MV-4-11 (cell line): Measurements from ENCODE around the gene TMEM260.
"Not testable (repeated sequence)": the region's sequence is repeated elsewhere in the genome, so short reads cannot be mapped to it uniquely, and the experiment has no call there.

Source experiments
- DNase-seq: peaks from one replicate; lab custom pipeline; 2025; lab: John Stamatoyannopoulos, UW

The TMEM260 gene

DNA sequence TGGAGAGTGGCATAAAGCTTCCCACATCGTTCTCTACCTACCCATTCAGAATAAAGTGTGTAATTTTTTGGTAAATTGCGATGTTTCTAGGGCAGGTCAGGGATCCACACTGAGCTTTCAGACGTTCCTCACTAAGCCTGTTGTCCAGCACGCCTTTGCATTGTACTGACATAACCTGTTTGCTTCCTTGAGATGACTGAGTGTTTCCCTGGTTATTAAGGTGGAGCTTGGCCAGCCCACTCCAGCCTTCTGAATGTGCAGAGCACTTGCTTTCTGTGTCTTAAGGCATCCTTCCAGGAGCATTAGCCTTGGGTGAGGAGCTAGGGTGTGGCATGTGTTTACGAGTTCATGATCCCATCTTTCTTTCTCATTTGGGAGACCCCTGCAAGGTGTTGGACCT, 96.4 kb downstream of the TMEM260 start:
- DNase-seq: no peak

DNA sequence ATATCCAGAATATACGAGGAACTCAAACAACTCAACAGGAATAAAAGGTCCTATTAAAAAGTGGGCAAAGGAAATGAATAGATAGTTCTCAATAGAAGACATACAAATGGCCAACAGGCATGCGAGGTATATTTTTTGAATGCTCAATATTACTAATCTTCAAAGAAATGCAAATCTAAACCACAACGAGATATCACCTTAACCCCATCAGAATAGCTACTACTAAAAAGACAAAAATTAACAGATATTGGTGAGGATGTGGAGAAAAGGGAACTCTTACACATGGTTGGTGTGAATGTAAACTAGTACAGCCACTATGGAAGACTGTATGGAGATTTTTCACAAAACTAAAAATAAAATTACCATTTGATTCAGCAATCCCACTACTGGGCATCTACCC, 99.2 kb downstream of the TMEM260 start:
- DNase-seq: no peak

DNA sequence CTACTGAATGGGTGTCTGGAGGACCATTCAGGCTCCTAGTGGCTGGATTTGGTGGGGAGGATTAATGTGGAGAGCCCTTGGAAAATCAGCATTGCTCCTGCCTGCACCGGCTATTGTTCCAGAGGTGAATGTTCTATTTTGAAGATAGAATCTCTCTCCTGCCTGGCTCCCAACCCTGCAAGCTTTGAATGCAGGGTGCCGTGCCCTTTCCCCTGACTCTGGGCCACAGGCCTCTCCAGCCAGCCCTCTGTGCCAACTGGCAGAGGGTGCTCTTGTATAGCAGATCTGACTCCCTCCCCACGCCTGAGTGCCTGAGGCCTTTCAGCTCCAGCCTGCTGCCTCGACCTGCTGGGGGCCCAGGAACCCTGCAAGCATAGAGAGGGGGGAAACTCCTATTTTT, 106.8 kb downstream of the TMEM260 start:
- no peak for DNase-seq

DNA sequence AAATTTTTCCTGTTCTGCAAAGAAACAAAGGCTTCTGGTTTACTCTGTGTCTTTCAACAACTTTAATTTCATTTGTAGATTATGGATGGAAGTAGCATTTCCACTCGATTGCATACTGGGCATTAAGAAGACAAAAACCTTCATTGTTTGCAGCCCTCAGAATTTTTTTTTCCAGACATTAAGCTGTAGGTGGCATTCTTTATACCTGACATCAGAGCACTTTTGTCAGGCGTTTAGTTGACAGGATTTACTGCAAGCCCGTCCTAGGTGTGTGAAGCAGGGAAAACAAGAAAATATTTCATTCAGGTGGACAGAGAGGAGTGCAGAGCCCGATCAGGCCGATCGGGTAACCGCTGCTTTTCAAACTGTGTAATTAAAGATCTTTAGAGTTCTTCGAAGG, 107.5 kb downstream of the TMEM260 start:
- DNase-seq: no peak

DNA sequence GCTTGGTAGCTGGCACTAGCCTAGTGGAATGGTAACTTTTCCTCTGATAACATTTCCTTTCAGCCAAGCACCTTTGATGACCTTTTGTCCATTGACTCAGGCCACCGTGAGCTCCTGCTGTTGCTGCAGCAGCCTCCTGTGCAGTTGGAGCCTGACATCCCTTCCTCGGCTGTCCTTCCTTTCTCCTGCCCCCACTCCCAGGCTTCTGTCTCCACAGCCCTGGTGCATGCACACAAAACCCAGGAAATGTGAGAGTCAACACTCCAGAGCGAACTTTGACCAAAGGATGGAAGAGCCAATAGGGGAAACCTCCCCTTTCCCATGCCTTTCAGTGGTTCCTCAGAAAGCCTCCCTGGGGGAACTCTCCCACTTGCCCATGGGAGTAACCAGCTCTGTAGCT, 115.0 kb downstream of the TMEM260 start:
- no peak for DNase-seq

DNA sequence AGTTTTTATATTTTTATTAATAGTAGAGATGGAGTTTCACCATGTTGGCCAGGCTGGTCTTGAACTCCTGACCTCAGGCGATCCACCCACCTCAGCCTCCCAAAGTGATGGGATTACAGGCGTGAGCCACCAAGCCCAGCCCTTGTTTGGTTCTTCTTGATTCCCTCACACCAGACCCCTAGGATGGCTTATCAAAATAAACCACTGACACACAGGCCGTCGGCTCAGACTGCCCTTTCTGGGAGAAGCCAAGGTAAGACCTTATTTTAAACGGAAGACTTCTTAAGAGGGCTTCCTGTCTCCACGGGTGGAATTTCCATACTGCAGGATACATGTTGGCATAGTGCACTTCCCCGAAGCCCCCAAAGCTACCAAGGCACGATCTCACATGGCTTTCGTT, 115.6 kb downstream of the TMEM260 start:
- not testable (repeated sequence) for DNase-seq
